GM12865 (cell line): ENCODE results near the gene C11orf98.

ENCODE experiments used
- DNase-seq: peaks from one replicate; pipeline ENCODE4 v3.0.0; 2010; ENCODE audit warnings: low read depth
- H3K4me3 ChIP-seq: 2 replicates; pipeline ENCODE4 v1.5.1; 2011; ENCODE audit warnings: mild to moderate bottlenecking, low read depth, low read length, control low read depth
- TF ChIP-seq, protein P1 (sequence below): IDR thresholded peaks from 2 replicates; pipeline ENCODE4 v1.5.1; 2011; ENCODE audit warnings: low read length, control low read depth, low read depth, inconsistent platforms; ENCODE audit not compliant: insufficient read depth; ENCODE audit errors: missing control alignments

The C11orf98 gene

DNA sequence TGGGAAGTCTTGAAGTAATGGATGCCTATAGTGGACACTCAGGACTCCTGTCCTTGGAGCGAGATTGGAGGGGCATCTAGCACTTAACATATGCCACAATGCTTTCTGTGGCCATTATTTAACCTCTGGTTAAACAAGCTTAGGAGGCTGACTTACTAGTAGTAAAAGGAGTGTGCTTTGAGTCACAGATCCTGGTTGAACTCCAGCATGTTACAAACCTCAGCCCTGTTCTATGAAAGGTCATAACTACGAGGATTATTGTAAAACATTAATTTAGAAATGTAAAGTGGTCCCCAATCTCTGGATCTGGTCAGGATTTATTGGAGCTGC, 8.2 kb upstream of the C11orf98 start:
- TF ChIP-seq, protein P1, sequence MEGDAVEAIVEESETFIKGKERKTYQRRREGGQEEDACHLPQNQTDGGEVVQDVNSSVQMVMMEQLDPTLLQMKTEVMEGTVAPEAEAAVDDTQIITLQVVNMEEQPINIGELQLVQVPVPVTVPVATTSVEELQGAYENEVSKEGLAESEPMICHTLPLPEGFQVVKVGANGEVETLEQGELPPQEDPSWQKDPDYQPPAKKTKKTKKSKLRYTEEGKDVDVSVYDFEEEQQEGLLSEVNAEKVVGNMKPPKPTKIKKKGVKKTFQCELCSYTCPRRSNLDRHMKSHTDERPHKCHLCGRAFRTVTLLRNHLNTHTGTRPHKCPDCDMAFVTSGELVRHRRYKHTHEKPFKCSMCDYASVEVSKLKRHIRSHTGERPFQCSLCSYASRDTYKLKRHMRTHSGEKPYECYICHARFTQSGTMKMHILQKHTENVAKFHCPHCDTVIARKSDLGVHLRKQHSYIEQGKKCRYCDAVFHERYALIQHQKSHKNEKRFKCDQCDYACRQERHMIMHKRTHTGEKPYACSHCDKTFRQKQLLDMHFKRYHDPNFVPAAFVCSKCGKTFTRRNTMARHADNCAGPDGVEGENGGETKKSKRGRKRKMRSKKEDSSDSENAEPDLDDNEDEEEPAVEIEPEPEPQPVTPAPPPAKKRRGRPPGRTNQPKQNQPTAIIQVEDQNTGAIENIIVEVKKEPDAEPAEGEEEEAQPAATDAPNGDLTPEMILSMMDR = no peak

DNA sequence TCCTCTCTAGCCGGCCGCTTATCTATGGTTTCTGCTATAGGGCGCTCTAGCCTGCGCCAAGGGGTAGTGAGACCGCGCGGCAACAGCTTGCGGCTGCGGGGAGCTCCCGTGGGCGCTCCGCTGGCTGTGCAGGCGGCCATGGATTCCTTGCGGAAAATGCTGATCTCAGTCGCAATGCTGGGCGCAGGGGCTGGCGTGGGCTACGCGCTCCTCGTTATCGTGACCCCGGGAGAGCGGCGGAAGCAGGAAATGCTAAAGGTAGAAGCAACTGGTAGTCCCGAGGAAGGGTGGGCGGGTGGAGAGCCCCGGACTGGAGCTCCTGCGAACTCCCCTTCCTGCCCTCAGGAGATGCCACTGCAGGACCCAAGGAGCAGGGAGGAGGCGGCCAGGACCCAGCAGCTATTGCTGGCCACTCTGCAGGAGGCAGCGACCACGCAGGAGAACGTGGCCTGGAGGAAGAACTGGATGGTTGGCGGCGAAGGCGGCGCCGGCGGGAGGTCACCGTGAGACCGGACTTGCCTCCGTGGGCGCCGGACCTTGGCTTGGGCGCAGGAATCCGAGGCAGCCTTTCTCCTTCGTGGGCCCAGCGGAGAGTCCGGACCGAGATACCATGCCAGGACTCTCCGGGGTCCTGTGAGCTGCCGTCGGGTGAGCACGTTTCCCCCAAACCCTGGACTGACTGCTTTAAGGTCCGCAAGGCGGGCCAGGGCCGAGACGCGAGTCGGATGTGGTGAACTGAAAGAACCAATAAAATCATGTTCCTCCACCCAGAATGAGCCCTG, 6.8 kb upstream of the C11orf98 start, which contains the start of the genes LBHD1 and UQCC3:
TSS of gene LBHD1 (minus strand) at position 660 of the 782 bp plus-strand sequence. CDS start 2,236 bp downstream, outside the sequence.
TSS of gene UQCC3 (plus strand) at position 66 of the 782 bp plus-strand sequence. CDS start at position 139, 73 bp downstream.
- peak within 1 kb of the TSS; percentile 64 for H3K4me3 ChIP-seq
- TF ChIP-seq, protein P1 = no peak
- DNase-seq = peak; percentile 95

More for the DNA sequence above, 8.2 kb upstream of the C11orf98 start:
- H3K4me3 ChIP-seq = no peak overlapping the region
- no peak for DNase-seq

DNA sequence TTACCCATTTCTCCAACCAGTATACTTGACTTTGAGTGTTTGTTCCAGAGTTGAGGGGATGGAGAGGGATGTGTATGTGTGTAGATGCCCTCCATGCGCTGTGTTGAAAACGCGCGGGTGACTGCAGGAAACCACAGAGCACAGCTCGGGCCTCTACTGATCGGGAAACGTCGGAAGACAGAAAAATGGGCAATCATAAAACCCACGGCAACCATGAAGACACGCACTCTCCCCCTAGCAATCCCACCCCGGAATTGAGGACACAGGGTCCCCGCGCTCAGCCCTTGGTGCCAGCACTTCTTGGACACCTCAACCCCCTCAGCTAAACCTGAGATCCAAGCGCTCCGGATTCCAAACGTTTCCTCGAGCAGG, 6.2 kb upstream of the C11orf98 start:
- peak overlapping the region; percentile 64 for H3K4me3 ChIP-seq
- DNase-seq = peak; percentile 63
- TF ChIP-seq, protein P1 = no peak

DNA sequence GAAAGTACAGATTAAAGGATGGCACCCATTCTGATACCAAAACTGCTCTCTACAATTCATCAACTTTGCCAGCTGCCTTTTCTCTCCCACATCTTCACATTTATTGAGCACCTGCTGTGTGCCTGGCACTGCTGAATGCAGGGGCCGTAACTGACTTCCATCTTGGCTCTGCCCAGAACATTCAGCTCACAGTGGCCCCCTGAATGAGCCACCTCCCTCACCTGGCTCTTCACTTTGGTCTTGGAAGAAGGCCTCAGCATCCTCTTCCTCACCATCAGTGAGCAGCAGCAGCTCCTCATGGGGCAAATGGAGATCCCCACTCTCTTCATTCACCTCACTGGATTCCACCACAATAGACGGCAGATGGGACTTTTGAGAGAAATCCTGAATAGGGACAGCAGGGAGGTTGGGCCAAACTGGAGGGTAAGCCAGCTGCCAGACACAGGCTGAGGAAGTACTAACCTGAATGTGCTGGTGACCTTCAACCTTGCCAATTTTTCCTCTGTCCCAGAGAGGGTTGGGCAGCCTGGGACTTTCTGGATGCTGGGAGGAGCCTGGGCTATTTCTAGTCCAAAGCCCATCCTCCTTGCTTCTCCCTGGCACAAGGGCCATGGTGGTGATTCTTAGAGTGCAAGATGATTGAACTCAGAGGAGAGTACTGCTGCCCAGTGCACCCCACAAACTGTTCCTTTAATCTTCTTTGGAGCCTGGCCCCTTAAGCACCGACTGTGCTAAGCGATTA, 4.6 kb upstream of the C11orf98 start:
- no peak for DNase-seq
- H3K4me3 ChIP-seq = no peak overlapping the region
- TF ChIP-seq, protein P1 = no peak

DNA sequence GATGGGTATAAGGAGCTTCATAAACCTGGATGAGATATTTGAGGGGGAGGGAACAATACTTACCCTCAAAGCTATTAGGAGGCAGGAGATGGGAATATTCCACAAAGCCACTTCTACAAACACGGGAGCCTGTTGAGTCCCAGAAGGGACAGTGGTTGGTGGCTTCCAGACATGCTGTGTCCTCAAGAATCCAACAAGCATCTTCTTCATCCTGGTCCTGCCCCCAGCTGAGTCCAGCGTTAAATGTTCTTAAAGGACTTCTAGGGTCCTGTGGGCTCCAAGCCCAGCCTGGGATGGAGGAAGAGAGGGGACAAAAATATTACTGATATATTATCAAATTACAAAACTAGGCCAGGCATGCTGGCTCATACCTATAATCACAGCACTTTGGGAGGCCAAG, 2.5 kb upstream of the C11orf98 start:
- TF ChIP-seq, protein P1 = no peak
- H3K4me3 ChIP-seq = peak overlapping the region; percentile 94

DNA sequence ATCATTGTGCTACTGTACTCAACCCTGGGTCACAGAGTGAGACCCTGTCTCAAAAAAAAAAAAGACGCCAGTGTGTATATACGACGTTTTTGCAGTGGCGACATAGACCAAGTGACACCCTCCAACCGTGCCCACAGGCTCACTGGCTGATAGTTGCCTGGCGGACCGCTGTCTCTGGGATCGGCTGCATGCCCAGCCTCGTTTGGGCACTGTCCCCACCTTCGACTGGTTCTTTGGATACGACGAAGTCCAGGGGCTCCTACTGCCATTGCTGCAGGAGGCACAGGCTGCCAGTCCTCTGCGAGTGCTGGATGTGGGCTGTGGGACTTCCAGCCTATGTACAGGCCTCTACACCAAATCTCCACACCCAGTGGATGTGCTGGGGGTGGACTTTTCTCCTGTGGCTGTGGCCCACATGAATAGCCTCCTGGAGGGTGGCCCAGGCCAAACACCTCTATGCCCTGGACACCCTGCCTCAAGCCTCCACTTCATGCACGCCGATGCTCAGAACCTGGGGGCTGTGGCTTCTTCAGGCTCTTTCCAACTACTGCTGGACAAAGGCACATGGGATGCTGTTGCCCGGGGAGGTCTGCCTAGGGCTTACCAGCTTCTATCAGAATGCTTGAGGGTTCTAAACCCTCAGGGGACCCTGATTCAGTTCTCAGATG, 1.4 kb upstream of the C11orf98 start:
- TF ChIP-seq, protein P1 = no peak
- peak; percentile 43 for DNase-seq
- peak overlapping the region; percentile 94 for H3K4me3 ChIP-seq

More for the DNA sequence above, 2.5 kb upstream of the C11orf98 start:
- DNase-seq = no peak
